ENCODE data around the gene PRCC. TPM values are rescaled to one million over a fixed set of nuclear protein-coding genes. Genes with fewer than 3 reads are reported as not detected.

The PRCC gene
- total RNA-seq, 2 experiments from 2014 or later: 71.9 to 75.5 TPM

DNA sequence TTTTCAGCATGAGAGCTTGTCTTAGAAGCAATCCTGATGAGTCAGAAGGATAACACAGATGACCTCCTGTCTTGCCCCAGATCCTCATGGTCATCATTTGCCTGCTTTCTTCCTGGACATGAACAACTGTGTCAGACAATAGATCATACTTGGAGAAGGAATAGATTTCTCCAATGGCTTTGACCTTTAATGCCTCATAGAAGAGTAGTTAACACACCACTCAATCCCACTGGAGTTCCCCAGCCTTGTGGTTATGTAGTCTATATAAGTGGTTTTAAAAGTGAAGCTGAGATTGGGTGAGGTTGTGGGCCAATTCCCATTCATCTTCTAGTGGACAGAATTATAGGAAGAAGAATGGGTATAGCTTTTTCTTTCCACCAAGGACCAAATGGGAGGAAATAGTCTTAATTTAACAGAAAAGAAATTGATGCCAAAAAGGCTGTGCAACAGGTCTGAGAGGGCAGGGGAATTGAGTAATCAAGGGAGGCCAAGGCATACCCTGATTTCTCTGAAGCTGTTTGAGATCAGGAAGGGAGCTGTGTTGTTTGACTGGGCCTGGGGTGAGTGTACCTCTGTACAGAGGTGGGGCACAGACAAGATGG is 14.4 kb downstream of the PRCC start:
- Mint-ChIP-seq H3K36me3 (ENCODE audit: low read depth) (peaks cover 37% of the 10 kb centered on the region), H3K27me3 (ENCODE audit: low read depth) (no peaks in the 10 kb centered on the region), H3K4me3 (no peak overlapping the region), H3K9me3 (ENCODE audit: insufficient read depth) (no peaks in the 10 kb centered on the region), H3K27ac (peak overlapping the region; percentile 35), H3K4me1 (ENCODE audit: low read depth) (peaks cover 35% of the 10 kb centered on the region)
- CTCF ChIA-PET: interaction anchor here (0.8 to 18.8 kb wide), 13 partner anchors 9 to 396 kb away, joined by 3 to 206 read pairs (median 5); partner anchors contain the start of genes ISG20L2, METTL25B and SH2D2A
- ATAC-seq (no peak), DNase-seq (no peak)
- POLR2A ChIA-PET: interaction anchor here (0.8 to 1.4 kb wide), 3 partner anchors 13 to 34 kb away, joined by 3 to 4 read pairs (median 4); no protein-coding TSS in a partner anchor

GRCh38 chr1:156785458-156785857 is 18.1 kb downstream of the PRCC start:
- POLR2A ChIA-PET: no interaction called here

GRCh38 chr1:156786640-156787039 is 19.3 kb downstream of the PRCC start:
- Mint-ChIP-seq H3K27me3 (ENCODE audit: low read depth) (no peaks in the 10 kb centered on the region), H3K4me1 (ENCODE audit: low read depth) (peaks cover 18% of the 10 kb centered on the region), H3K36me3 (ENCODE audit: low read depth) (peaks cover 52% of the 10 kb centered on the region), H3K9me3 (ENCODE audit: insufficient read depth) (no peaks in the 10 kb centered on the region), H3K27ac (peak overlapping the region; percentile 56), H3K4me3 (no peak overlapping the region)
- ChIA-PET CTCF (interaction anchor here (1.3 to 2.0 kb wide), 3 partner anchors 14 to 74 kb away, joined by 3 to 13 read pairs (median 7); partner anchors contain the start of genes INSRR and NTRK1), POLR2A (no interaction called here)
- ATAC-seq (no peak), DNase-seq (no peak)

More at GRCh38 chr1:156785458-156785857, 18.1 kb downstream of the PRCC start:
- no peaks in the 10 kb centered on the region for H3K9me3 Mint-ChIP-seq (ENCODE audit: insufficient read depth)
- peaks cover 53% of the 10 kb centered on the region for H3K36me3 Mint-ChIP-seq (ENCODE audit: low read depth)
- H3K27me3 Mint-ChIP-seq (ENCODE audit: low read depth): no peaks in the 10 kb centered on the region
- CTCF ChIA-PET: interaction anchor here (1.2 to 1.3 kb wide), 3 partner anchors 44 to 104 kb away, joined by 3 read pairs; partner anchors contain the start of gene MRPL24
- H3K4me3 Mint-ChIP-seq: no peak overlapping the region
- H3K27ac Mint-ChIP-seq: peak overlapping the region; percentile 18
- DNase-seq (no peak), ATAC-seq (no peak)
- H3K4me1 Mint-ChIP-seq (ENCODE audit: low read depth): peaks cover 24% of the 10 kb centered on the region

GRCh38 chr1:156788136-156788535 is 20.8 kb downstream of the PRCC start:
- H3K27ac Mint-ChIP-seq: no peak overlapping the region
- ChIA-PET POLR2A (no interaction called here), CTCF (interaction anchor here (1.0 to 2.5 kb wide), 5 partner anchors 10 to 82 kb away, joined by 3 to 7 read pairs (median 4); partner anchors contain the start of gene NTRK1)
- ATAC-seq (no peak), DNase-seq (no peak)
- no peak overlapping the region for H3K4me3 Mint-ChIP-seq
- no peaks in the 10 kb centered on the region for H3K27me3 Mint-ChIP-seq (ENCODE audit: low read depth)
- H3K36me3 Mint-ChIP-seq (ENCODE audit: low read depth): peaks cover 47% of the 10 kb centered on the region
- peaks cover 11% of the 10 kb centered on the region for H3K4me1 Mint-ChIP-seq (ENCODE audit: low read depth)
- H3K9me3 Mint-ChIP-seq (ENCODE audit: insufficient read depth): no peaks in the 10 kb centered on the region

DNA sequence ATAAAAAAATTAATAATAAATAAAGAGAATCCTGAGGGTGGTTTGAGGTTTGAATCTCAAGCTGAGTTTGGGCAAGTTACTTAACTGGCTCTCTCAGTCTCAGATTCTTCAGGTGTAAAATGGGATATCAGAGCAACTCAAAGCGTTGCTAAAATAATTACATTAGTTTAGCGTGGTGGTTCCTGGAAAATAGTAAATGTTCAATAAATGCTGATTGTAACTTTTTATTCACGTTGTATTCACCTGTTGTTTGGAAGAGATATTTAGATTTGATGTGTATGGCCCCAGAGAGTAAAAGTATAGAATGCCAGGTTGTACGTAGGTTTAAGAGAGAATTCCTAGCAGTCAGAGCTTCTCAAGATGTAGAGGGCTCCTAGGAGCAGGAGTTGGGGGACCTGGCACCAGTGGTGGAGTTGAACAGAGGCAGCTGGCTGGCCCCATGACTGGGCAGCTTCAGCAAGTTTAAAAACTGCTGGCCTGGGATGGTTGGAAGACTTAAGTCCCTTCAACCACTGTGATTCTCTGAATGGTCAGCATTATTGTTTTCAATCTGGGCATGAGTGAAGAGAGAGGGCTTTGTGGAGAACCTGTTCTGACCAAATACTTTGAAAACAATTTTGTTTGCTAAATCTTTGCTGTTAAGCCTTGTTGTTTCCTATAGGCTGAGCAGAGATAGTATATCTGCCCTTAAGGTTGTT is 22.4 kb downstream of the PRCC start:
- Mint-ChIP-seq H3K4me1 (ENCODE audit: low read depth) (peaks cover 15% of the 10 kb centered on the region), H3K9me3 (ENCODE audit: insufficient read depth) (no peaks in the 10 kb centered on the region), H3K27me3 (ENCODE audit: low read depth) (no peaks in the 10 kb centered on the region), H3K4me3 (no peak overlapping the region), H3K36me3 (ENCODE audit: low read depth) (peaks cover 49% of the 10 kb centered on the region), H3K27ac (no peak overlapping the region)
- ChIA-PET POLR2A (interaction anchor here (0.7 kb wide), 1 partner anchor 17 kb away, joined by 3 read pairs; no protein-coding TSS in a partner anchor), CTCF (interaction anchor here (1.0 to 3.2 kb wide), 7 partner anchors 9 to 172 kb away, joined by 3 to 16 read pairs (median 6); partner anchors contain the start of gene NTRK1)
- ATAC-seq (no peak), DNase-seq (no peak)

GRCh38 chr1:156794506-156795373 is 27.4 kb downstream of the PRCC start:
- Mint-ChIP-seq H3K36me3 (ENCODE audit: low read depth) (peaks cover 57% of the 10 kb centered on the region), H3K4me3 (no peak overlapping the region), H3K4me1 (ENCODE audit: low read depth) (peaks cover 6% of the 10 kb centered on the region), H3K9me3 (ENCODE audit: insufficient read depth) (no peaks in the 10 kb centered on the region), H3K27me3 (ENCODE audit: low read depth) (no peaks in the 10 kb centered on the region), H3K27ac (peak overlapping the region; percentile 40)
- CTCF ChIA-PET: interaction anchor here (1.3 to 14.1 kb wide), 5 partner anchors 43 to 133 kb away, joined by 5 to 304 read pairs (median 47); partner anchors contain the start of genes INSRR, ISG20L2, METTL25B and NTRK1
- no peak for DNase-seq
- no peak for ATAC-seq
- POLR2A ChIA-PET: interaction anchor here (1.0 kb wide), 1 partner anchor 22 kb away, joined by 3 read pairs; the partner anchor contains the start of gene SH2D2A

GRCh38 chr1:156795374-156795733 is 28.0 kb downstream of the PRCC start:
- H3K4me3 Mint-ChIP-seq: no peak overlapping the region
- POLR2A ChIA-PET: interaction anchor here (1.0 kb wide), 1 partner anchor 21 kb away, joined by 3 read pairs; the partner anchor contains the start of gene SH2D2A
- H3K27me3 Mint-ChIP-seq (ENCODE audit: low read depth): no peaks in the 10 kb centered on the region
- no peak for ATAC-seq
- peak overlapping the region; percentile 5 for H3K27ac Mint-ChIP-seq
- CTCF ChIA-PET: interaction anchor here (1.3 to 14.1 kb wide), 9 partner anchors 10 to 133 kb away, joined by 3 to 304 read pairs (median 12); partner anchors contain the start of genes INSRR, ISG20L2, METTL25B and MRPL24
- peaks cover 56% of the 10 kb centered on the region for H3K36me3 Mint-ChIP-seq (ENCODE audit: low read depth)
- peaks cover 6% of the 10 kb centered on the region for H3K4me1 Mint-ChIP-seq (ENCODE audit: low read depth)
- DNase-seq: no peak
- no peaks in the 10 kb centered on the region for H3K9me3 Mint-ChIP-seq (ENCODE audit: insufficient read depth)

GRCh38 chr1:156795787-156796186 is 28.5 kb downstream of the PRCC start:
- ATAC-seq (no peak), DNase-seq (no peak)
- Mint-ChIP-seq H3K27ac (no peak overlapping the region), H3K36me3 (ENCODE audit: low read depth) (peaks cover 59% of the 10 kb centered on the region), H3K9me3 (ENCODE audit: insufficient read depth) (no peaks in the 10 kb centered on the region), H3K27me3 (ENCODE audit: low read depth) (no peaks in the 10 kb centered on the region), H3K4me3 (no peak overlapping the region), H3K4me1 (ENCODE audit: low read depth) (peaks cover 8% of the 10 kb centered on the region)
- ChIA-PET CTCF (interaction anchor here (1.2 to 14.1 kb wide), 12 partner anchors 9 to 132 kb away, joined by 3 to 304 read pairs (median 9); partner anchors contain the start of genes INSRR, ISG20L2, METTL25B and MRPL24), POLR2A (interaction anchor here (1.0 to 12.8 kb wide), 2 partner anchors 21 to 65 kb away, joined by 3 to 115 read pairs; partner anchors contain the start of genes INSRR, NTRK1 and SH2D2A)

DNA sequence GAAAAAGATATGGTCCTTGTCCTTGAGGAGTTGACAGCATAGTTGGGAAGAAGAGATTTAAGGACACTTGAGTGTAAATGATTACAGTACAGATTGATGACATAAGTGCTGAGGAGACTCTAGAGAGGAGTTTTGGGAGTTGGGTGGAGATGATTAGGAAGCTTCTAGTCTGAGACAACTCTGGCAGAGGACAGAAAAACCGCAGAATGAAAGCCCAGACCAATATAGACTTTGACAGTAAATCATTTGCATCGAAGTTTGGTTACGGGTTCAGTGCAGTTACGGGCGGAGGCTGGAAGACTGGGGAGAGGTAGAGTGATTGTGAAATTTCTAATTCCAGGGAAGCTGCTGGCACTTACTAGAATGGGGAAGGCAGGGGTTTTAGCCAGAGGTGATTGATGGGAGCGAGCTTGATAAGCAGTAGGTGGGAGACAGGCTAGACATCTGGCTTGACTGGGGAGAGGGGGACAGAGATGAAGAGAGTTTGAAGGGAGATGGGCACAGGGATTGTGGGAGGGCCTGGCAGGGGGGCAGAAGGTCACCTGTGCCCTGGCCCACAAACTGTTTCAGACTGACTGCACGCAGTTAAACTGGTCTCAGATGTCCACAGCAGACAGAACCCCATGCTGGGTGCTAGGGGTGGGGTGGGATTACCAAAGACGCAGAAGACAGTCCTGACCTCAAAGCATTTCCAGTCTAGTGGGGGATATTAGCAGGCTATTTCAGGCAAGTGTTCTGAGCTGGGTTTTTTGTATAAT is 29.2 kb downstream of the PRCC start:
- Mint-ChIP-seq H3K36me3 (ENCODE audit: low read depth) (peaks cover 60% of the 10 kb centered on the region), H3K9me3 (ENCODE audit: insufficient read depth) (no peaks in the 10 kb centered on the region), H3K27me3 (ENCODE audit: low read depth) (no peaks in the 10 kb centered on the region), H3K4me3 (no peak overlapping the region), H3K4me1 (ENCODE audit: low read depth) (peaks cover 15% of the 10 kb centered on the region), H3K27ac (no peak overlapping the region)
- no peak for DNase-seq
- POLR2A ChIA-PET: interaction anchor here (12.8 kb wide), 1 partner anchor 65 kb away, joined by 115 read pairs; the partner anchor contains the start of genes INSRR and NTRK1
- no peak for ATAC-seq
- CTCF ChIA-PET: interaction anchor here (0.7 to 14.1 kb wide), 22 partner anchors 8 to 165 kb away, joined by 3 to 304 read pairs (median 4); partner anchors contain the start of genes INSRR, ISG20L2, METTL25B and MRPL24

GRCh38 chr1:156797212-156797871 is 30.0 kb downstream of the PRCC start:
- no peak overlapping the region for H3K27ac Mint-ChIP-seq
- peak; percentile 76 for ATAC-seq
- H3K36me3 Mint-ChIP-seq (ENCODE audit: low read depth): peaks cover 56% of the 10 kb centered on the region
- no peaks in the 10 kb centered on the region for H3K9me3 Mint-ChIP-seq (ENCODE audit: insufficient read depth)
- peaks cover 24% of the 10 kb centered on the region for H3K4me1 Mint-ChIP-seq (ENCODE audit: low read depth)
- POLR2A ChIA-PET: interaction anchor here (0.6 to 12.8 kb wide), 3 partner anchors 13 to 64 kb away, joined by 3 to 115 read pairs (median 5); partner anchors contain the start of genes INSRR and NTRK1
- DNase-seq: peak; percentile 81
- CTCF ChIA-PET: interaction anchor here (0.7 to 14.1 kb wide), 23 partner anchors 8 to 164 kb away, joined by 3 to 304 read pairs (median 8); partner anchors contain the start of genes INSRR, ISG20L2, METTL25B and NTRK1
- H3K4me3 Mint-ChIP-seq: no peak overlapping the region
- no peaks in the 10 kb centered on the region for H3K27me3 Mint-ChIP-seq (ENCODE audit: low read depth)

Measured in activated CD8-positive, alpha-beta T cell treated with anti-CD3 and anti-CD28 coated beads, Interleukin-2, amount 10 ng/mL, durations not matched to agents 7 days and 5 days (primary cell).